GM19035 (cell line): ENCODE measurements around the gene STOX2.

ENCODE experiments used
- ATAC-seq: cut with Tn5 transposase; IDR thresholded peaks from one replicate; pipeline ENCODE4 v1.9.1; 2021; ENCODE audit not compliant: unreplicated experiment

Gene STOX2

GRCh38 chr4:184066584-184067300, 161.6 kb downstream of the STOX2 start:
- ATAC-seq = no peak

GRCh38 chr4:184067931-184068554, 162.9 kb downstream of the STOX2 start:
- no peak for ATAC-seq
